ENCODE data around the gene ACOT7. TPM values are rescaled to one million over a fixed set of nuclear protein-coding genes. Genes with fewer than 3 reads are reported as not detected.

ACOT7 gene
- total and polyA plus RNA-seq, 2 of the 13 experiments (the other 11 are each of a cell fraction or from before 2014, with no cell fraction given): 33.0 to 55.8 TPM

DNA sequence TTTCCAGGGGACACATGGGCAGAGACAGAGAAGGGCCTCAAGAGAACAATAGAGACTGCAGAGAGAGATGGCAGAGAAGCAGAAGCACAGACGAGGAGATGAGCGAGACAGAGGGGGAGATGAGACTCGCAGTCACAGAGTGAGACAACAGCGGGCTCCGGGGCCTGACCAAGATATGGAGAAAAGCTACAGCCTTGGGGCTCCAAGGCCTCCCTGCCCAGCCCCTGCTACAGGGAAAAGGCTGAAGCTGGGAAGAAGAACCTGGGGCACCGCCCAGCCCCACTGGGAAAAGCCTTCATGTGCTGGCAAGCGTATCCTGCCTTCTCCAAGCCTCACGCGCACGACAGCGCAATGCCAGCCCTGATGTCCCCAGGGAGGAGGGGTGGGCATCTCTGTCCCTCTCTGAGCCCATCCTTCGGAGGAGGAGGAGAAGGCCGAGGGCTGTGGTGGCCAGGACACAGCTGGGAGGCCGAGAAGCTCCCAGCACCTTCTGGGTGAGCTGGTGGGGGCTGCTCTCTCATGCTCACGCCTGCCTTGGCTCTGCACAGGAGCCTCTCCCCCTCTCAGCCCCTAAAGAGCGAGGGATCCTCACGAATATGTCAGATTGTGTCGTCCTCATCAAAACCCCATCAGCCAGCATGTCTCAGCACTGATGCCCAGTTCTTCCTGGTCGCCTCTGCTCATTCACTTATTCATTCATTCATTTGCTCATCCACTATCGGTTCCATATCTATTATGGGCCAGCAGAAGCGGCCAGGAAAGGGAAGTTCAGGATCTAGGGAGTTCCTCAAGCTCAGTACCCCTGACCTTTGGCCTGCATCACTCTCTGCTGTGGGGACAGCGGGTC, 56.6 kb downstream of the ACOT7 start (continued):
- TF ChIP-seq, protein P1, sequence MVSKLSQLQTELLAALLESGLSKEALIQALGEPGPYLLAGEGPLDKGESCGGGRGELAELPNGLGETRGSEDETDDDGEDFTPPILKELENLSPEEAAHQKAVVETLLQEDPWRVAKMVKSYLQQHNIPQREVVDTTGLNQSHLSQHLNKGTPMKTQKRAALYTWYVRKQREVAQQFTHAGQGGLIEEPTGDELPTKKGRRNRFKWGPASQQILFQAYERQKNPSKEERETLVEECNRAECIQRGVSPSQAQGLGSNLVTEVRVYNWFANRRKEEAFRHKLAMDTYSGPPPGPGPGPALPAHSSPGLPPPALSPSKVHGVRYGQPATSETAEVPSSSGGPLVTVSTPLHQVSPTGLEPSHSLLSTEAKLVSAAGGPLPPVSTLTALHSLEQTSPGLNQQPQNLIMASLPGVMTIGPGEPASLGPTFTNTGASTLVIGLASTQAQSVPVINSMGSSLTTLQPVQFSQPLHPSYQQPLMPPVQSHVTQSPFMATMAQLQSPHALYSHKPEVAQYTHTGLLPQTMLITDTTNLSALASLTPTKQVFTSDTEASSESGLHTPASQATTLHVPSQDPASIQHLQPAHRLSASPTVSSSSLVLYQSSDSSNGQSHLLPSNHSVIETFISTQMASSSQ (IDR thresholded peaks at IDR 0.05; ENCODE audit: low read depth): no peak
- TF ChIP-seq, protein P1 (CRISPR knock-in tag; IDR thresholded peaks at IDR 0.05; ENCODE audit: borderline replicate concordance): no peak
- TF ChIP-seq IKZF1 (IDR thresholded peaks at IDR 0.05) (no peak), ZNF790 (CRISPR knock-in tag; IDR thresholded peaks at IDR 0.05; ENCODE audit: borderline replicate concordance) (no peak), HMGA1 (CRISPR knock-in tag; conservative IDR thresholded peaks at IDR 0.05) (no peak)

DNA sequence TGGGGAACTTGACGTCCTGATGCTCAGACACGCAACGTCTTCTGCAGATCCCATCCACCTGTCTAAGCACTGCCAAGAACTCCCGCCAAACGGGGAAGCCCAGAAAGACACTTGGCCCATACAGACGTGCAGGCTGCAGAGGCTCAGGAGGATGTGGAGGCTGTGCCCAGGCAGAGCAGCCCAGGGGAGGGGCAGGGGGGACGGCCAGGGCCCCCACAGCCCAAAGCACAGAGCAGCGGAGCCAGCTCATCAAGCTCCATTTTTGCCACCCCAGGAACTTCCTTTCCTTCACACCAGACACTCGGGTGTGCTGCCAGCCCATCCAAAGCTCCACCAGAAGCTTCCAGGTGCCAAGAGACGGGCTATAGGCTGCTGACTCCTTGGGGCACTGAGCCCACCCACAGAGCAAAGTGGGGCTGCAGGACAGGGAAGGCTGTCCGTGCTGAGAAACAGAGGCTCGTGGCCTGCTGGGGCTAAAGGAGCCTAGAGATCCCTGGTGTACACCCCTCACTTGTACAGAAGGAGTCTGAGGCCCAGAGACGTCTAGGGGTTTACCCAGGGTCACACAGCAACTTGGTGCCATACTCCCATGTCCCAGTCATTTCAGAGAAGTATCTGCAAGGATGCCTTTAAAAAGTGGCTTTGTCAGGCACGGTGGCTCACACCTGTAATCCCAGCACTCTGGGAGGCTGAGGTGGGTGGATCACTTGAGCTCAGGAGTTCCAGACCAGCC, 59.1 kb downstream of the ACOT7 start:
- POLR2A ChIA-PET: no interaction called here
- H3K9me3 ChIP-seq (ENCODE audit: low read length): no peaks in the 10 kb centered on the region
- ATAC-seq (no peak), FAIRE-seq (no peak), DNase-seq (ENCODE audit: low spot score) (no peak)
- no peak overlapping the region for H3K9ac ChIP-seq (ENCODE audit: insufficient read depth, low read depth, low read length)
- H3K79me2 ChIP-seq (ENCODE audit: insufficient read depth, low read length): no peaks in the 10 kb centered on the region
- no peak overlapping the region for H3K4me2 ChIP-seq (ENCODE audit: low read depth, low read length)
- 99% methylated on average over 12 of the region's 14 CpGs for WGBS (ENCODE audit: low lambda C conversion rate)
- intact Hi-C loops (cut with micrococcal nuclease; ENCODE audit: unreplicated experiment) (no loop called here), in situ Hi-C loops (cut with HindIII; ENCODE audit: extremely low pct_ligation_motif_present, low pct_unique_long_range_greater_than_20kb) (no loop called here)
- H2AFZ ChIP-seq (ENCODE audit: low read length): no peak overlapping the region
- CTCF ChIA-PET (ENCODE audit: low intra/inter-chr PET ratio, low total read pairs): no interaction called here
- H3K4me1 ChIP-seq (ENCODE audit: insufficient read depth, low read length): no peaks in the 10 kb centered on the region
- H3K36me3 ChIP-seq (replicated peaks in 1 of 2; ENCODE audit: control insufficient read depth in 1 of 2, insufficient read depth in 2 of 2, low read length in 2 of 2): peaks cover 7 to 17% of the 10 kb centered on the region in 2 experiments; a peak in 2 of 5 replicates
- H3K4me3 ChIP-seq (replicated peaks in 1 of 3; ENCODE audit: insufficient read depth in 1 of 3, low read depth in 2 of 3, low read length in 3 of 3): no peak overlapping the region
- 0 out of 2 replicates have a peak, but pooled peaks cover 3% of the 10 kb centered on the region for H4K20me1 ChIP-seq (ENCODE audit: insufficient read depth, low read length)
- H3K27ac ChIP-seq (ENCODE audit: extremely low read length, insufficient read depth, low read length): no peak overlapping the region
- TF ChIP-seq ZNF768 (CRISPR knock-in tag; IDR thresholded peaks at IDR 0.05) (peak; percentile 91), PHF8 (CRISPR knock-in tag; IDR thresholded peaks at IDR 0.05) (no peak), ZNF253 (CRISPR knock-in tag; IDR thresholded peaks at IDR 0.05; ENCODE audit: borderline replicate concordance) (no peak)
- H3K27me3 ChIP-seq (ENCODE audit: control insufficient read depth in 1 of 2, insufficient read depth in 2 of 2, low read length in 2 of 2): no peaks in the 10 kb centered on the region
- BruUV-seq (replicated peaks): no TSS peak

All from HepG2 (cell line).